ENCODE measurements around the gene HOXA4. TPM values are rescaled to one million over a fixed set of nuclear protein-coding genes. Genes with fewer than 3 reads are reported as not detected.
A peak's percentile ranks its signal among the peaks of the same experiment; 100 is the strongest.

HOXA4 gene
- total and polyA plus RNA-seq, 10 of the 15 experiments (the other 5 are each of a cell fraction or from before 2014, with no cell fraction given): 0.07 TPM; not detected in 9

DNA sequence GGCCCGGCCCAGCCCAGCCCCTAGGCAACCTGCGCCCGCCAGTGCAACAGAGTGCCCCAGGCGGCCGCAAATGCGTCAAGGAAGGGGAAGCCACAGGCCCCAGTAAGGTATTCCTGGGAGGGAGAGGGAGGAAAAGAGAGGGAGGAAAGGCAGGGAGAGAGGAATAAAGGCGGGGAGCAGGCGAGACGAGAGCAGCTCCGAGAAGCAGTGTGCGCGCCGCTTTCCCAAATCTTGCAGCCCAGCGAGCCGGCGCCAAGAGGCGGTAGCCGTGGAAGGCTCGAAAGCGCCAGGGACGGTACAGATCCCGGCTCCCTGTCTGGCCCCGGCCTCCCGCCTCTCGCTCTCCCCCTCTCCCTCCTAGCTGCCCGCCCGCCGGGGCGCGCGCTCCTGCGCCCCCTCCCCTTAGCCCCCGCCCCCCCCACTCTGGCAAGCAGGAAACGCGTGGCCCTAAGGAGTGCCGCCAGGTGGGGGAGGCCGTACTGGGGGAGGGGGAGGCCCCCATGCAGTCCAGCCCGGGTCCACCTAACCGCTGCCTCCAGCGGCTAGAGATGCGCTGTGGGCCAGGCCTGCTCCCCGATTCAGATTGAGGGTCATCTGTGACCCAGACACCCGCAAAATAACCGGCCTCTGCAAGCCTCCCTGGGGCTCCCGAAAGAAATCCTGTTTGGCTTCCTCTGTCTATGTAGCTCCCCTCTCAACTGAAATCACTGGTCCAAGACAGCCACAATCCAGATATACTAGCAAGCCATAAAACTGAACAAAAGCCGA, 39.3 kb upstream of the HOXA4 start:
- in situ Hi-C loops (cut with MboI) (loop anchor here (25.0 kb wide), 1 partner anchor 1083 kb away; no protein-coding TSS in a partner anchor), intact Hi-C loops (cut with micrococcal nuclease; ENCODE audit: unreplicated experiment) (no loop called here)
- ChIA-PET RAD21 (ENCODE audit: unreplicated experiment) (no interaction called here), CTCF (interaction anchor here (0.7 to 1.6 kb wide), 2 partner anchors 9 to 800 kb away, joined by 3 to 4 read pairs; no protein-coding TSS in a partner anchor), POLR2A (no interaction called here), SMC1A (ENCODE audit: uncharacterized antibody, unreplicated experiment) (no interaction called here)
- Histone ChIP-seq H3K79me2 (ENCODE audit: control insufficient read depth, insufficient read depth, low read length) (no peaks in the 10 kb centered on the region), H3K4me3 (no peak overlapping the region), H3K9me3 (replicated peaks; ENCODE audit: control insufficient read depth, insufficient read depth, low read length) (peaks cover 2% of the 10 kb centered on the region; the same call in 1 of the 3 replicates), H3K4me1 (ENCODE audit: control insufficient read depth, insufficient read depth, low read length) (no peaks in the 10 kb centered on the region), H3K27me3 (replicated peaks in 1 of 2; ENCODE audit: control insufficient read depth in 2 of 2, insufficient read depth in 2 of 2, low read length in 1 of 2) (peaks cover 28 to 47% of the 10 kb centered on the region in 2 experiments), H4K20me1 (ENCODE audit: control insufficient read depth, insufficient read depth) (no peaks in the 10 kb centered on the region), H3K9ac (ENCODE audit: control insufficient read depth, insufficient read depth, low read length) (no peak overlapping the region), H2AFZ (ENCODE audit: control insufficient read depth, low read depth, low read length) (no peak overlapping the region), H3K27ac (ENCODE audit: control insufficient read depth, insufficient read depth) (no peak overlapping the region), H3K4me2 (ENCODE audit: control insufficient read depth, insufficient read depth) (no peak overlapping the region), H3K36me3 (ENCODE audit: control insufficient read depth in 2 of 2, insufficient read depth in 2 of 2, low read length in 1 of 2) (no peaks in the 10 kb centered on the region; a peak in 1 of 4 replicates)
- DNase-seq (ENCODE audit: low read depth, low spot score) (no peak), ATAC-seq (no peak), FAIRE-seq (no peak)
- TF ChIP-seq IKZF2 (IDR thresholded peaks at IDR 0.05) (no peak), SUZ12 (IDR thresholded peaks at IDR 0.05; ENCODE audit: unreplicated experiment) (peak; percentile 83)
- WGBS (ENCODE audit: insufficient coverage, insufficient replicate concordance, low lambda C conversion rate, missing lambda C conversion rate): 28% methylated on average over 32 of the region's 46 CpGs
- BruUV-seq (replicated peaks): no TSS peak

DNA sequence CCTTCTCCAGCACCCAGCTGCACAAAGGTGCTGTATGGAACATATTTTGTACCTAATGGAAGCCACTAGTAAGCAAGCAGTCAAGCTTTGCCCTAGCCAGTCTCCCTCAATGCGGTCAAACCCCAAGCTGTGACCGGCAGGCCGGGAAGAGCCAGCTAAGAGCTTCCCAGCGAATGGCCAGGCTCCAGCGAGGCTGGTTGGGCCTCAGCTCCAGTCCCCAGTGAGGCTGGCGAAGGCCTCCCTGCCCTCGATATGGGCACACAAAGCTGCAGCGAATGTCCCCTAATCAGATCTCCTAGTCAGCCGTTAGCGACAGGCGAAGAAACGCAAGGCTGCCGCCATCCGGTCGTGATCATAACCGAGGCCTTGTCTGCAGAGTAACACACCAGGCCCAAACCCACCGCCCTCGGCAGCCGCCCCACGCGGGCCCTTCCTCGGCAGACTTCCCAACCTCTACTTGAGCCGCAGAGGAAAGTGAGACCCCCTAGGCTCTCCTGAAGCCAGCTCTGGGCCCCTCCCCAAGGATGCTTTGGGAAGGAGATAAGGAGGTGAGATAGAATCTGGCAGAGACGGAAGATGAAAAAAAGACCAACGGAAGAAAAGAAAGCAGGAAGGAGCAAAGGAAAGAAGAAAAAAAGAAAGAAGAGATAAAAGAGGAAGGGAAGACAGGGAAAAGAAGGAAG, 37.8 kb upstream of the HOXA4 start:
- Histone ChIP-seq H3K4me3 (no peak overlapping the region), H3K79me2 (ENCODE audit: control insufficient read depth, insufficient read depth, low read length) (no peaks in the 10 kb centered on the region), H3K9ac (ENCODE audit: control insufficient read depth, insufficient read depth, low read length) (no peak overlapping the region), H4K20me1 (ENCODE audit: control insufficient read depth, insufficient read depth) (no peaks in the 10 kb centered on the region), H3K9me3 (replicated peaks; ENCODE audit: control insufficient read depth, insufficient read depth, low read length) (peaks cover 2% of the 10 kb centered on the region; the same call in 1 of the 3 replicates), H3K27ac (ENCODE audit: control insufficient read depth, insufficient read depth) (no peak overlapping the region), H2AFZ (ENCODE audit: control insufficient read depth, low read depth, low read length) (no peak overlapping the region), H3K36me3 (ENCODE audit: control insufficient read depth in 2 of 2, insufficient read depth in 2 of 2, low read length in 1 of 2) (no peaks in the 10 kb centered on the region; a peak in 1 of 4 replicates), H3K27me3 (replicated peaks in 1 of 2; ENCODE audit: control insufficient read depth in 2 of 2, insufficient read depth in 2 of 2, low read length in 1 of 2) (peaks cover 31 to 49% of the 10 kb centered on the region in 2 experiments), H3K4me2 (ENCODE audit: control insufficient read depth, insufficient read depth) (no peak overlapping the region), H3K4me1 (ENCODE audit: control insufficient read depth, insufficient read depth, low read length) (no peaks in the 10 kb centered on the region)
- ChIA-PET SMC1A (ENCODE audit: uncharacterized antibody, unreplicated experiment) (no interaction called here), POLR2A (interaction anchor here (0.6 kb wide), 1 partner anchor 275 kb away, joined by 3 read pairs; no protein-coding TSS in a partner anchor), CTCF (no interaction called here), RAD21 (ENCODE audit: unreplicated experiment) (no interaction called here)
- 31% methylated on average over 25 of the region's 25 CpGs for whole genome bisulfite sequencing (ENCODE audit: insufficient coverage, insufficient replicate concordance, low lambda C conversion rate, missing lambda C conversion rate)
- DNase-seq (ENCODE audit: low read depth, low spot score) (no peak), FAIRE-seq (no peak), ATAC-seq (no peak)
- intact Hi-C loops (cut with micrococcal nuclease; ENCODE audit: unreplicated experiment) (no loop called here), in situ Hi-C loops (cut with MboI) (loop anchor here (25.0 kb wide), 1 partner anchor 1081 kb away; no protein-coding TSS in a partner anchor)
- no TSS peak for BruUV-seq (replicated peaks)
- TF ChIP-seq, protein P1, sequence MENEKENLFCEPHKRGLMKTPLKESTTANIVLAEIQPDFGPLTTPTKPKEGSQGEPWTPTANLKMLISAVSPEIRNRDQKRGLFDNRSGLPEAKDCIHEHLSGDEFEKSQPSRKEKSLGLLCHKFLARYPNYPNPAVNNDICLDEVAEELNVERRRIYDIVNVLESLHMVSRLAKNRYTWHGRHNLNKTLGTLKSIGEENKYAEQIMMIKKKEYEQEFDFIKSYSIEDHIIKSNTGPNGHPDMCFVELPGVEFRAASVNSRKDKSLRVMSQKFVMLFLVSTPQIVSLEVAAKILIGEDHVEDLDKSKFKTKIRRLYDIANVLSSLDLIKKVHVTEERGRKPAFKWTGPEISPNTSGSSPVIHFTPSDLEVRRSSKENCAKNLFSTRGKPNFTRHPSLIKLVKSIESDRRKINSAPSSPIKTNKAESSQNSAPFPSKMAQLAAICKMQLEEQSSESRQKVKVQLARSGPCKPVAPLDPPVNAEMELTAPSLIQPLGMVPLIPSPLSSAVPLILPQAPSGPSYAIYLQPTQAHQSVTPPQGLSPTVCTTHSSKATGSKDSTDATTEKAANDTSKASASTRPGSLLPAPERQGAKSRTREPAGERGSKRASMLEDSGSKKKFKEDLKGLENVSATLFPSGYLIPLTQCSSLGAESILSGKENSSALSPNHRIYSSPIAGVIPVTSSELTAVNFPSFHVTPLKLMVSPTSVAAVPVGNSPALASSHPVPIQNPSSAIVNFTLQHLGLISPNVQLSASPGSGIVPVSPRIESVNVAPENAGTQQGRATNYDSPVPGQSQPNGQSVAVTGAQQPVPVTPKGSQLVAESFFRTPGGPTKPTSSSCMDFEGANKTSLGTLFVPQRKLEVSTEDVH (IDR thresholded peaks at IDR 0.05; ENCODE audit: low read depth, partially characterized antibody): no peak
- TF ChIP-seq FOXK2 (IDR thresholded peaks at IDR 0.05) (no peak), KAT2A (conservative IDR thresholded peaks at IDR 0.05; ENCODE audit: control insufficient read depth, low read depth, low read length) (no peak), RCOR1 (conservative IDR thresholded peaks at IDR 0.05; ENCODE audit: low read depth, low read length) (no peak)
- TF ChIP-seq, protein P2, sequence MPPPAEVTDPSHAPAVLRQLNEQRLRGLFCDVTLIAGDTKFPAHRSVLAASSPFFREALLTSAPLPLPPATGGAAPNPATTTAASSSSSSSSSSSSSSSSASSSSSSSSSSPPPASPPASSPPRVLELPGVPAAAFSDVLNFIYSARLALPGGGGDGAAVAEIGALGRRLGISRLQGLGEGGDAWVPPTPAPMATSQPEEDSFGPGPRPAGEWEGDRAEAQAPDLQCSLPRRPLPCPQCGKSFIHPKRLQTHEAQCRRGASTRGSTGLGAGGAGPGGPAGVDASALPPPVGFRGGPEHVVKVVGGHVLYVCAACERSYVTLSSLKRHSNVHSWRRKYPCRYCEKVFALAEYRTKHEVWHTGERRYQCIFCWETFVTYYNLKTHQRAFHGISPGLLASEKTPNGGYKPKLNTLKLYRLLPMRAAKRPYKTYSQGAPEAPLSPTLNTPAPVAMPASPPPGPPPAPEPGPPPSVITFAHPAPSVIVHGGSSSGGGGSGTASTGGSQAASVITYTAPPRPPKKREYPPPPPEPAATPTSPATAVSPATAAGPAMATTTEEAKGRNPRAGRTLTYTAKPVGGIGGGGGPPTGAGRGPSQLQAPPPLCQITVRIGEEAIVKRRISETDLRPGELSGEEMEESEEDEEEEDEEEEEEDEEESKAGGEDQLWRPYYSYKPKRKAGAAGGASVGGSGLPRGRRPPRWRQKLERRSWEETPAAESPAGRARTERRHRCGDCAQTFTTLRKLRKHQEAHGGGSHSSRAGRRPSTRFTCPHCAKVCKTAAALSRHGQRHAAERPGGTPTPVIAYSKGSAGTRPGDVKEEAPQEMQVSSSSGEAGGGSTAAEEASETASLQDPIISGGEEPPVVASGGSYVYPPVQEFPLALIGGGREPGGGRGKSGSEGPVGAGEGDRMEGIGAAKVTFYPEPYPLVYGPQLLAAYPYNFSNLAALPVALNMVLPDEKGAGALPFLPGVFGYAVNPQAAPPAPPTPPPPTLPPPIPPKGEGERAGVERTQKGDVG (CRISPR knock-in tag; IDR thresholded peaks at IDR 0.05): no peak
